Measurements from ENCODE around the gene RALY.

The RALY gene

DNA sequence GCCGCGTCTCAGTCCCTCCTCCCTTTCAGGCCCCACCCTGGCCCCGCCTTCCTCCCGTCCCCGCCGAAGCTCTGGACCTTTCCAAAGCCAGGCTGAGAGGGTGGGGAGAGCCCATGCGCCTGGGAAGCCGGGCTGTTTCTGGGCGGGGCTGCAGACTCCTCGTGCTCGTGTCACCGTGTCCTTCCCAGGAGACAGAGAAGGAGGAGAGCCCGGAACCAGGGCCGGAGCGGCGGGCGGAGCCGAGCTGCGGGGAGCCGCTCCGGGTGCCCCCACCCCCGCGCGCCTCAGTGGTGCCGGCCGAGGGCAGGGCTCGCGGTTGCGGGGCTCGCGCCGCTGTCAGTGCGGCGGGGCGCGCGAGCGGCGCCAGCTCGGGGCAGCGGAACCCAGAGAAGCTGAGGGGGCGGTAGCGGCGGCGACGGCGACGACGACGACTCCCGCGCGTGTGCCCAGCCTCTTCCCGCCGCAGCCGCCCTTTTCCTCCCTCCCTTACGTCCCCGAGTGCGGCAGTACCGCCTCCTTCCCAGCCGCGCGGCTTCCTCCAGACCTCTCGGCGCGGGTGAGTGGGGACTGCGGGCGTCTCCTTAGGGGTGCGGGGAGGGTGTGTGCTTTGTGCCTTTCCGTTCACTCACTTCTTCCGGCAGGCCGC lies at the start of gene RALY:
Gene RALY, plus strand, starts transcription at position 336 of the 646 bp plus-strand sequence. CDS start 78,164 bp downstream, outside the sequence.
- peak; percentile 96 for DNase-seq (ENCODE audit: low spot score)

DNA sequence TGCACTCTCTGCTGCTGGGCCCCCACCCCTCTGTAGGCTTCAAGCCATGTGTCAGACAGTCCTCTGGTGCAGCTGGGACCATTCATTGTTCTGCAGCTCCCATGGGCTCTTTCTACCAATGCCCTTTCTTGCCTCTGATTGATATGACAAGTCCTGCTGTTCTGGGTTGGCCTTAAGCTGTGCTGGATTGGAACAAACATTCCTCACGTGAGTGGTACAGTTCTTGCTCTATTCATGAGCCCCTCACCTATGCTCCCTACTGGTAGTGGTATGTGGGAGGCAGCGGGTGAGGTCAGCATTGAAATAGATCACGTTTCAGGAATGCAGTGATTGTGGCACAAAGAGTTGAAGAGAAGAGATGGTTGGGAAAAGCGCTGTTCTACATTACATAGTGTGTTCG lies 48.8 kb upstream of the RALY start:
- no peak for DNase-seq (ENCODE audit: low spot score)

DNA sequence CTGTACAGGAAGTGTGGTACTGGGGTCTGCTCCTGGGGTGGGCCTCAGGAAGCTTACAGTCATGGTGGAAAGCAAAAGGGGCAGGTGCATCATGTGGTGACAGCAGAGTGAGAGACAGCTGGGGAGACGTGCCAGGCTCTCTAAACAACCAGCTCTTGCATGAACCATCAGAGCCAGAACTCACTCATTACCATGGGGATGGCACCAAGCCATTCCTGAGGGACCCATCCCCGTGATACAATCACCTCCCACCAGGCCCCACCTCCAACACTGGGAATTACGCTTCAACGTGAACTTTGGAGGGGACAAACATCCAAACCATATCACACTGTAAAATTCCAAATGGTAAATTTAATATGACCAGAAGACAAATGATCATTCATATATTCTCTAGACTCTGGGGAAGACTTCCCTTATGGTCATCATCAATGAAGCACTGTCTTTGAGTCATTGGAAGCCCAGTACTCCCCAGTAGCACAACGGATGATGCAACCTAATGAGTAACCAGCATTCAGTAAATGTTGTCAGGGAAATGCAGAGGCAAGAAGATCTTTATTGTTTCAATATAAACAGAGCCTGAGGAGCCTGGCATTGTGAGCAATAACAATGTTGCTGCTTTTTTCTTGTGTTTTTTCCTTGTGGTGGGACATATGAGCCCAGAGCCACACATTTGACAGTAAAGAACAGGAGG lies 48.2 kb upstream of the RALY start:
- no peak for DNase-seq (ENCODE audit: low spot score)

DNA sequence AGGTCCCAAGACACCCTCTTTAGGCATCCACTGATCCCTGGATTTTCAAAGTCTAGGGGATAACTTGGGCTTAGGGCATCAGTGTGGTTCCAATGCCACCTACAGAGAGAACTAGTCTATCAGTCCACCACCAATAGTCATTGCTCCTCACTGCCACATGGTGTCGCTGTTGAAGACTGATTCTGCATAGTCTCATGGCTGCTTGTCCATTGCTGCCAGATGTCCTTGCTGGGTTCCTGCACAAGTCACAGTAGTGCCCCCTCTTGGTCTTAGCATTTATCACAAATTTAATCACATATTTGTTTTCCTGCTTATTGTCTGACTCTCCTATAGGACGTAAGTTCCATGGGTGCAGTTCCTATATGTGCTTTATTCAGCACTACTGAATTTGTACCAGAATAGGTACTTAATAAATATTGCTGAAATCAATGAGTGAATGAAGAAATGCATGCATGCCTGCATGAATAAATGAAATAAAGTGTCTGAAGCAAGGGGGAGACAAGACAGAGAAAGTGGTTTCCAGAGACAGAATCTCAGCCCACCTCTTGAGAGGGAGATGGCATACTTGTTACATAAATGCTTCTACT lies 45.9 kb upstream of the RALY start:
- DNase-seq (ENCODE audit: low spot score), result peak; percentile 68

DNA sequence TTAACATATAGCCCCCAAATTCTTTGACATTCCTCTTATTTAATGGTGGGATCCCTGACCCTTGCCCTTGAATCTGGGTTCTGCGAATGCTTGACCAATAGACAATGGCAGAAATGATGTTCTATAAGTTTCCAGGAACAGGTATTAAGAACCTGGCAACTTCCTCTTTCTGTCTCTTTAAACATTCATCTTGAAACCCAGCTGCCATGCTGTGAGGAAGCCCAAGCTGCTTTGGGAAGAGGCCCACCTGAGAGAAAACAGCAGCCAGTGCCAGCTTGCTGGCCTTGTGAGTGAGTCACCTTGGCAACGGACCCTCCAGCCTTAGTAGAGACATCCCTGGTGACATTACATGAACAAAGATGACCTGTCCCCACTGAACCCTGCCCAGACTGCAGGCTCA lies 45.2 kb upstream of the RALY start:
- DNase-seq (ENCODE audit: low spot score), result no peak

DNA sequence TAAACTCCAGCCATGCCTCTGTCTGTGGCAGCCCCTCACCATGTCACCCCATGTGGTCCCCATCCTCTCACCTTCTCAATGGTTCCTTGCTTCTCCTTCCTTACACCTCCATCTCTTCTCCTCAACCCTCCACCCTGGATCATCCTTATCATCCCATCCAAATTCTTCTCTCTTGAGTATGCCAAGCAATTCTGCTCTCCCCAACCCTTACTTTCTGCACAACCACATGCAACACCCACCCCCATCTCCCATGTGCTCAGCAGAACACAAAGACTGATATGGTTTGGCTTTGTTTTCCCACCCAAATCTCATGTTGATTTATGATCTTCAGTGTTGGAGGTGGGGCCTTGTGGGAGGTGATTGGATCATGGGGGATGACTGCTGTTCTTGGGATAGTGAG lies 42.5 kb upstream of the RALY start:
- DNase-seq (ENCODE audit: low spot score), result no peak

DNA sequence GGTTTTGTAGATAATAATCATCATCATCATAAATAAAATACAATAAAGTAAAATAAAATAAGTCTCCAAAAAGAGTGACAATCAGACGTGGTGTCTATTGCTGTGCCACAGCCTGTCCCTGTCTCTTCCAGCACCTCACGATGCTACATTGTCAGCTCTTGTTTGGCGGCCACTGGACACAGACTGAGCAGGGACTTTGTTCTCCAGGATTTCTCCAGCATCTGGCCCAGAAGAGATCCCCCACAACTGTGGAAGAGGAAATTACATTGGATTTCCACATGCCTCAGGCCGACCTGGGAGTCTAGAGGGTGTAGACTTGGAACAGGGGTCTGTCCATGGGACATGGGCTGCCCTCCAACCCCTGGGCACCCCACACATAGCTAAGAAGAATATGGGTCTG lies 39.2 kb upstream of the RALY start:
- DNase-seq (ENCODE audit: low spot score), result no peak

DNA sequence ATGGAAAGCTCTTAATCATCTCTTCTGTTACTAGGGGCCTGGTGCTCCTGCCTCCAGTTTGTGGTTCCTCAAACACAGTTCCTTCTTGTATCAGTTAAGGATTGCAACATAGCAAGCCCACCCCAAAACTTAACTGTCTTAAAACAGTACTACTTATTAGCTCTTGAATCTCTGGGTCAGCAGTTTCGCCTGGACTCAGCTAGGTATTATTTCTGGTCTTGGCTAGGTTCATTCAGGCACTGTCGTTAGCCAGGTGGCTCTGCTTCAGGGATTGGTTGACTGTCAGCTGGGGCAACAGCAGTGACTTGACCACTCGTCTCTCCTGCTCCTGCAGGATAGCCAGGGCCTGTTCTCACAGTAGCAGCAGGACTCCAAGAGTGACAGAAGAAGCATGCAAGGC lies 30.0 kb upstream of the RALY start:
- no peak for DNase-seq (ENCODE audit: low spot score)

DNA sequence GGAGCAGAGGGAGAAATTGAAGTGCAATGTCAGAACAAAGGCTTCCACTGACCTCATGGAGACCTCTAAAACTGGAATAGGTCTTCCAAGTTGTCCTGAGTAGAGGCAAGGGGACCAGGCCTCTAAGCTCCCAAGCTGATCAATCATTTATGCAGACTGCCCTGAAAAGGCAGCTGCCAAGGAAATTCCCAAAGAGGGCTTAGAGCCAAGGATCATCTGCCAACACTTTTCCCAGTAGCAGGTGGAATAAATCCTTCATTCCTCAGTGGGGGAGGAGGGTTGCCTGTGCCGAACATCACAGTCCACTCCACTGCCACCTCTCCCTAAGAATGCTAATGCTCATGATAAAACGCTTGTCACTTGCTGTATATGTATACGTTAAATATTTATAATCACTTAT lies 29.3 kb upstream of the RALY start:
- no peak for DNase-seq (ENCODE audit: low spot score)

DNA sequence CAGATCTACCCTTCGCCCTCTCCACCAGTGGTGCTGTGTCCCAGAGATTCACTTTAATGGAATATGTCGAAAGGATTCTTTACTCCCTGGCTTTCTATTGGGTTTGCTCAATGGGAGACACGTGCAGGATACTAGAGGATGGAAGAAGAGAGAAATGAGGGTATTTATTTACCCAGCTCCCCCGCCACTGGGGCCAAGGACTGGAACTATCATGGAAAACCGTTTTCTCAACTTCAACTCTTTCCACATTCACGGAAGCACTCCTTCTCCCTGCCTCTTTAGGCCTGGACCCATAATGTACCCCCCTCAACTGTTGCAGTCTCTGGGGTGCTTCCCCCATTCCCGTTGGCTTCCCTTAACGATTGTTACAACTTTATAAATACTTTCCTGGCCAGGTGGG lies 26.6 kb upstream of the RALY start:
- DNase-seq (ENCODE audit: low spot score), result no peak

DNA sequence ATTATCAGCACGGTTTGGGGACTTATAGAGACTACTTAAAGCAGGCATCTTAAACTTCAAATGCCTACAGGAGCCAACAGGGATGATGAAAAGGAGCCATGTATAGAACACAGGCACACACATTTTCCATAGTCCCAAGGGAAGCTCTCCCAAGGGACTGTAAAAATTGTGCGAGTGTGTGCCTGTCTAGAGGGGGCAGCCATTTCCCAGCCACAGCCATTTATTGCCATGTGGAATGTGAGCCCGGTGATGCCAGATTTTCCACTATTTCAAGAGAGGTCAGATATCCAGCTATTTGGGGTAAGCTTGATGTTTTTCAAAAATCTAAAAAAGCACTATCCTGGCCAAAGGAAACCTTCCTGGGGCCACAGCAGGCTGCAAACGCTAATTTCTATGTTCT lies 24.1 kb upstream of the RALY start:
- DNase-seq (ENCODE audit: low spot score), result no peak

DNA sequence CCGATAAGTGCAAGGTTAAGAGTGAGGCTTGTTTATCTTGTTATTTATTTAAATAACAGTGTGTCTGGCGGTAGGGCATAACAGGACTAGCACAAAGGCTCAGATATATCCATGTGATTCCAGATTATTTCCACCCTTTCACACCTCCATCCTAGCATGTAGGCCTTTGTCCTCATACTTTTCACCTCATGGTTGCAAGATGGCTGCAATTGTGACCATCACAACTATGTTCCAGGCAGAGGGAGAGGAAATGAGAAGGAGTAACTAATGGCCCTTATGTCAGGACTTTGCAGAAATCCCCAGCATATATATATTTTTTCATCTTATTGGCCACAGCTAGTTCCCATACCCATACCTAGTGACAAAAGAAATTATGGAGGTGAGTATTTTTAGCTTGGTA lies 23.5 kb upstream of the RALY start:
- DNase-seq (ENCODE audit: low spot score), result no peak

DNA sequence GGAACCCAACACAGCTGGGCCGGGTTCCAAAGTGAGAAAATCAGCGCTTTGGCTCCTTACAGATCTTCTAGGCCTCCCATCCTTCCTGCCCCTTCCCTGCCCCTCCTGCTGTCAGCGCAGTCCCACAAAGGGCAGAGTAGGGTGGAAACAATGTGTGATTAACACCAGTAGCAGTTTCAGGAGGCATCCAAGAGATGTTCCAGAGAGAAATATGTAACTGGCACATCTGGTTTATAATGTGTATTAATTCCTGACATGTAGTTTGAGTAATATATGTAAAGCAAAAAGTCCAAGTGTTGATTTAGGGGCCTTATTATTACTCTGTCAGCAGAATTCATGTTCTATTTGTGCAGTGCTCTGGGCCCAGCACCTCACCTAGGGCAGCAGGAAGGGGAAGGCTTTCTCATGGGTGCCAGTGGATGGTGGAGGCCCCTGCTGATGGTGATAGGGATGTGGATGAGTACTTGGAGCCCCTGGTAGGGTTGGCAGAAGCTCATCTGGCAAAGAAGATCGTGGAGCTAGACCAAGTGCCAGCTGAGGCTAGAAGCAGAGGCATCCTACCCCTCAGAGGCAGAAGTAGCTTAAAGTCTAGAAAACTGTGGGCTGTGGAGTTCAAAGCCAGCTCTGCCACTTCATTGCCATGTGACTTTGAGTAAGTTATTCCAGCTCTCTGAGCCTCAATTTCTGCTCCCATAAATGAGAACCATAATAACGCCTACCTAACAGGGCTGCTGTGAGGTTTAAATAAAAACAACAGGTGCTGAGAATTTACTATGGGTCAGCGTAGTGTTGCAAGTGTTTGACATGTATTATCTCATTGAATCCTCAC lies 22.4 kb upstream of the RALY start:
- no peak for DNase-seq (ENCODE audit: low spot score)

DNA sequence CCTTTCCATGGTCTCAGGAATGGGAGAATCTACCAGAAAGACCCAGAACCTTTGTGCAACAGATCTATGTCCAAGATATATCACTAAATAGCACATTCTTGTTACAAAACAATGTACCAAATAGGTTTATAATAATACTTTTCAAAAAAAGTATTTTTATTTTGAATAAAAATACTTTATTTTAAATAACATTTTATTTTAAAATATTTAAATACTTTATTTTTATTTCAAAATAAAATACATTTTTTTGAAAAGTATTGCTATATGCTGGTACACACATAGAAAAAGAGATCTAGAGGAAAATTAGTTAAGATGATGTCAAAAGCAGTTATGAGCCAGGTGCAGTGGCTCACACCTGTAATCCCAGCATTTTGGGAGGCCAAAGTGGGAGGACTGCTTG lies 16.8 kb upstream of the RALY start:
- DNase-seq (ENCODE audit: low spot score), result no peak

DNA sequence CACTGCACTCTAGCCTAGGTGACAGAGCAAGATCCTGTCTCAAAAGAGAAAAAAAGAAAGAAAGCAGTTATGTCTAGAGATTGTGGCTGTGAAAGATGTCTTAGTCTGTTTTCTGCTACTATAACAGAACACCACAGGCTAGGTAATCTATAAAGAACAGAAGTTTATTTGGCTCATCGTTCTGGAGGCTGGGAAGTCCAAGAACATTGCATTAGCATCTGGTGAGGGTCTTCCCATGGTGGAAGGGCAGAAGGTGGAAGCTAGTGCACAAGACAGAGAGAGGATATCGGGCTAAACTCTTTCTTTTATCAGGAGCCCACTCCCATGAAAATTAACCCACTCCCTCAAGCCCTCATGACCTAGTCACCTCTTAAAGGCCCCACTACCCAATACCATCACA lies 16.2 kb upstream of the RALY start:
- no peak for DNase-seq (ENCODE audit: low spot score)

DNA sequence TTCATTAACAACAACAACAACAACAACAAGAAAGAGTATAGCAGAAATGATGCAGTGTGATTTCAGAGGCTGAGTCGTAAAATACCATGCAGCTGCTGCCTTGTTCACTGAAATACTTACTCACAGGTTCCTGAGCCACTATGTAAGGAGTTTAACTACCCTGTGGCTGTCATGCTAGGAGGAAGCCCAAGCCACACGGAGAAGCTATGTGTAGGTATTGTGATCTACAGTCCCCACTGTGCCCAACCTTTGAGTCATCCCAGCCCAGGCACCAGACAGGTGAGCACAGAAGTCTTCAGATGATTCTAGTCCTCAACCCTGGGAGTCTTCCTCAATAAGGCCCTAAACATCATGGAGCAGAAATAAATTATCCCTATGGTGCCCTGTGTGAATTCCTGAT lies 14.6 kb upstream of the RALY start:
- DNase-seq (ENCODE audit: low spot score), result no peak

DNA sequence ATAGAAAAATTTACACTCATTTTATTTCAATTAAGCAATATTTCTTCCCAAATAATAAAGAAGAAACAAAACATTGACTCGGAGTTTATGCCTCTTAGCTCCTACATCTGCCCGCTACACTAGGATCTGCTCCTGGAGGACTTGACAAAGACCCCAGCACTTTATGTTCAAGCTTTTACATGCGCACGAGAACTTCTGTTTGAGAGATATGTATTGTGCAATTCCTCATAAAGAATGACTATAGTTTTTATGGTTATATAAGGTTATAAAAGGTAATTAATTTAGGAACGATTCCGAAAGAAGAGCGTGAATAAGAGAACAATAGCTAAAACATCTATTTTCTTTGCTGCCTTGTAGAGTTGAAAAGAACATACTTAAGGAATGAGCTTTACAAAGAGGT lies 12.4 kb upstream of the RALY start:
- no peak for DNase-seq (ENCODE audit: low spot score)

DNA sequence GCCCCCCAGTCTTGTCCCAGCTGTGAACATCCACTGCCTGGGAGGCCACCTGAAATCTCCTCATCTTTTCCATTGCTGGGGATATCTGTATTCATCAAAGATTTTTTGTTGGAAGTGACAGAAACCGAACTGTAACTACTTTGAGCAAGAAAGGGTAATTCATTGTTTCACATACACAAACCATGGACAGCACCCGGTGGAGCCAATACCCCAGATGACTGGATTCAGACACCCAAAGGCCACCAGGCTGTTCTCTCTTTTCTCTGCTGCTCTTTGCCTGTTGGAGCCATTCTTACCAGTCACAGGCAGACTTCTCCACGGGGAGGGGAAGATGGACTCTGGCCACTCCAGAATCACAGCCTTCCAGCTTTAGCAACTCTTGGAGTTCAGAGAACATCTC lies 11.7 kb upstream of the RALY start:
- no peak for DNase-seq (ENCODE audit: low spot score)

DNA sequence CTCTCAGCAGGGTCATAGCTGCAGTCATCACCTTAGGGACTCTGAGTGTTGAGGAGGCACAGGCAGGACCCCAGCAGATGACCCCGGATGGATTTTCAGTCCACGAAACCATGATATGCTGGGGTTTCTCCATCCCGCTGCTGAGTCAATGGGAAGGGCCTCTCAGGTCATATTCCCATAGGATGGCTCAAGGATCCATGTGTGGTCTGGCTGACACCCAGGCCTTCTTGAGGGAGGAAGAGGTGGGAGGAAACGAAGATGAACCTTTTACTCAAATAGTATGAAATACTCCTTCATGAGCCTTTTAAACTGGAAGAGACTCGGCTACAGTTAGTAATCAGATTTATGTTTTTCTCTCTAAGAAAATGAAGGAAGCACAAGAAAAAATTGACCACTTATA lies 10.3 kb upstream of the RALY start:
- no peak for DNase-seq (ENCODE audit: low spot score)

DNA sequence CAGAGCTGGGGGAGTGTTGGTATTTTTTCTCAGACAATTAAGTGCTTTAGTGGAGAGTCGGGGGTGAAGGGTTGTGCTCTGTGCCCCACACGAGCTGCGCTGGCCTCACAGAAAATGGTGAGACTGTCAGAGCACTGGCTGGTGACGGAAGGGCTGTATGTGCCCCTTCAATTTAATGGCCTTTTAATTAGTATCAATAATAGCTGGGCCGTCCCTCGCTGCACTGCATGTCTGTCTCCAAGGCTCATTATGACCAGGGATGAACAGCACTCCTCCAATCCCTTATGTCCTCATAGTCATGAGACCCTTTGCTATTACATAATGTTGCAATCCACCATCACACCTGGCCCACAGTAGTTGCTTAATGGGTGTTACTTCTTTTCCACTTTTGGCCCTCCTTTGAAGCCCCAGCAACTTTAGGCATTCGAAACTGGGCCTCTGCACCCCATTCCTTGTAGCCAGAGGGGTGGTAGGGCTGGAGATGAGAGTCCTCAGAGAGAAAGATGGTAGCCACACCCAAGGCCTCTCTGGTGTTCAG lies 9.5 kb upstream of the RALY start:
- no peak for DNase-seq (ENCODE audit: low spot score)

DNA sequence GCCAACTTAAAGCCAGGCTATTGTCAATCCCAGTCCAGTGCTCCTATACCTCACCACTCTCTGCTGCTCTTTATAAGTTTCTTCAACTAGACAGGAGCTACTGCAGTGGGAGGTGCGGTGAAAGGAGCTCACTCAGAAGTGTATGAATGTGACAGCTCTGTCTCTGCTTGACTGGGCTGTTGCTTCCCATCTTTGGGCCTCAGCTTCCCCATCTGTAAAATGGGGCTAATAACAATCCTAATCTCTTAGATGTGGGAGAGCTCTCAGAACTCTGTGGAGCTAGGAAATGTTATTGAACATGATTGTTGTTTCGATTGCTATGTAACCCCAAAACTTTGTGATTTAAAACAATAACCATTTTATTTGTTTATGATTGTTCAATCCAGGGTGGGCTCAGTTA lies 8.4 kb upstream of the RALY start:
- DNase-seq (ENCODE audit: low spot score), result no peak

DNA sequence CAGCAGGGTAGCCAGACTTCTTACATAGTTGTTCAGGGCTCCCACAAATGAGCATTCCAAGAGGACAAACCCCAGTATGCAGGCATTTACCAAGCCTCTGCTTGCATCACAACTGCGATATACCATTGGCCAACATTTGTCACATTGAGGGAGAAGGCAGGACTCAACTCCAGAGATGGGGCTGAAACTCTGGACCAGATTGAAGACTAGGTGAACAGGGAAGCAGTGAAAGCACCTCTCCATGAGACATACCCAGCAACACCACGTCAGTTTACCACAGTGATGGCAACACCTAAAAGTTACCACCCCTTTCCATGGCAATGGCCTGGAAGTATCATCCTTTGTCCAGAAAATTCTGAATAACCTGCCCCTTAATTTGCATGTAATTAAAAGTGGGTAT lies 7.9 kb upstream of the RALY start:
- no peak for DNase-seq (ENCODE audit: low spot score)

Data from hematopoietic multipotent progenitor cell treated with erythropoietin and hydrocortisone succinate and interleukin-3 and kit ligand, for 15 days (in vitro differentiated cells).